A549 (cell line): ENCODE data around the gene CFAP91. TPM values are rescaled to one million over a fixed set of nuclear protein-coding genes. Genes with fewer than 3 reads are reported as not detected.

Experiments used
- ATAC-seq, 2 experiments: fragments of 200-7000 bp in 1 of 2; fragments of >200 bp in 1 of 2; cut with Nextera tagmentation in 1 of 2; cut with Tn5 transposase in 1 of 2; 3 replicates each; pipeline versions ENCODE4 v1.8.0 to v1.9.1; 2018 to 2020; ENCODE audit warnings: mild to moderate bottlenecking in 1 of 2, moderate library complexity in 1 of 2
- CTCF ChIA-PET: fragments of 300-600 bp; sonication (Branson Sonifier 250); formaldehyde crosslinking; extraction: SDS; loops from one replicate; lab custom pipeline; 2021; ENCODE audit warnings: antibody characterized with exemption, inconsistent platforms; lab: Yijun Ruan, JAX
- POLR2A ChIA-PET: fragments of 350-600 bp; formaldehyde crosslinking; extraction: SDS; loops from one replicate; lab custom pipeline; 2021; ENCODE audit warnings: antibody characterized with exemption, inconsistent platforms; lab: Yijun Ruan, JAX
- DNase-seq, 2 experiments: peaks; one replicate each; pipeline versions ENCODE4 v3.0.0 to v3.0.0-alpha.2; 2011 to 2016; ENCODE audit warnings: low read depth in 1 of 2, low spot score in 1 of 2
- FAIRE-seq: peaks from 2 replicates; lab custom pipeline; 2011; peaks lifted over from hg19 to GRCh38; lab: Jason Lieb, UNC
- H3K27ac ChIP-seq, 2 experiments: fragments of >200 bp; sonication (Bioruptor Twin); formaldehyde crosslinking; 3 replicates each; pipeline ENCODE4 v1.5.1; 2016 to 2017
- H3K4me1 ChIP-seq: fragments of >200 bp; sonication (Bioruptor Twin); formaldehyde crosslinking; 3 replicates; pipeline ENCODE4 v1.6.1; 2016
- H3K4me2 ChIP-seq: fragments of >200 bp; sonication (Bioruptor Twin); formaldehyde crosslinking; 3 replicates; pipeline ENCODE4 v1.6.1; 2016
- H3K4me3 ChIP-seq: fragments of >200 bp; sonication (Bioruptor Twin); formaldehyde crosslinking; 3 replicates; pipeline ENCODE4 v1.5.1; 2016
- H3K9me3 ChIP-seq: fragments of >200 bp; sonication (Bioruptor Twin); formaldehyde crosslinking; 3 replicates; pipeline ENCODE4 v1.6.1; 2016
- BHLHE40 ChIP-seq: IDR thresholded peaks from 2 replicates; pipeline ENCODE4 v1.6.1; 2012; ENCODE audit warnings: low read depth, low read length, inconsistent platforms
- CBX2 ChIP-seq: fragments of 200-600 bp; sonication (generic); IDR thresholded peaks from 2 replicates; pipeline ENCODE4 v1.6.1; 2016; ENCODE audit warnings: low read depth, mild to moderate bottlenecking, borderline replicate concordance
- CHD2 ChIP-seq: fragments of 150-350 bp; IDR thresholded peaks from 2 replicates; pipeline ENCODE4 v1.6.1; 2014; ENCODE audit warnings: low read length; ENCODE audit not compliant: partially characterized antibody
- CTCF ChIP-seq: fragments of >200 bp; sonication (Bioruptor Twin); formaldehyde crosslinking; IDR thresholded peaks from 3 replicates; pipeline ENCODE4 v1.5.1; 2016
- E2F6 ChIP-seq: IDR thresholded peaks from 2 replicates; pipeline ENCODE4 v1.6.1; 2012; ENCODE audit warnings: low read depth, borderline replicate concordance
- EHF ChIP-seq: fragments of 250-450 bp; sonication (Bioruptor Pico); IDR thresholded peaks from 2 replicates; pipeline ENCODE4 v1.5.0; 2020; ENCODE audit warnings: mild to moderate bottlenecking
- EHMT2 ChIP-seq: fragments of 200-600 bp; sonication (generic); IDR thresholded peaks from 2 replicates; pipeline ENCODE4 v1.6.1; 2016; ENCODE audit warnings: antibody characterized with exemption, low read depth, mild to moderate bottlenecking, moderate library complexity
- ESRRA ChIP-seq: fragments of 150-350 bp; IDR thresholded peaks from 2 replicates; pipeline ENCODE4 v1.6.1; 2014; ENCODE audit warnings: mild to moderate bottlenecking, low read length, borderline replicate concordance
- GATA3 ChIP-seq: IDR thresholded peaks from 2 replicates; pipeline ENCODE4 v1.6.1; 2012; ENCODE audit warnings: borderline replicate concordance
- HDAC2 ChIP-seq: fragments of 200-600 bp; sonication (generic); IDR thresholded peaks from 2 replicates; pipeline ENCODE4 v1.6.1; 2016
- HEYL ChIP-seq: fragments of 250-450 bp; sonication (Bioruptor Pico); IDR thresholded peaks from 2 replicates; pipeline ENCODE4 v1.8.0; 2021; ENCODE audit warnings: mild to moderate bottlenecking, moderate library complexity
- HOXB5 ChIP-seq: fragments of 250-450 bp; sonication (Bioruptor Pico); IDR thresholded peaks from 2 replicates; pipeline ENCODE4 v1.5.0; 2020; ENCODE audit warnings: mild to moderate bottlenecking, moderate library complexity
- JUNB ChIP-seq: fragments of >200 bp; sonication (Bioruptor Twin); formaldehyde crosslinking; IDR thresholded peaks from 2 replicates; pipeline ENCODE4 v1.6.1; 2016
- KDM5A ChIP-seq: fragments of 200-600 bp; sonication (generic); IDR thresholded peaks from 2 replicates; pipeline ENCODE4 v1.6.1; 2016; ENCODE audit warnings: antibody characterized with exemption, mild to moderate bottlenecking
- RARB ChIP-seq: fragments of 250-450 bp; sonication (Bioruptor Pico); IDR thresholded peaks from 2 replicates; pipeline ENCODE4 v1.8.0; 2021; ENCODE audit warnings: mild to moderate bottlenecking, moderate library complexity
- RNF2 ChIP-seq: fragments of 200-600 bp; sonication (generic); IDR thresholded peaks from 2 replicates; pipeline ENCODE4 v1.6.1; 2016; ENCODE audit warnings: low read depth, mild to moderate bottlenecking, antibody characterized with exemption, moderate library complexity, borderline replicate concordance
- SREBF2 ChIP-seq: fragments of 450-650 bp; IDR thresholded peaks from 2 replicates; pipeline ENCODE4 v1.6.1; 2014; ENCODE audit warnings: mild to moderate bottlenecking, moderate library complexity
- TFCP2L1 ChIP-seq: fragments of 250-450 bp; sonication (Bioruptor Pico); IDR thresholded peaks from 2 replicates; pipeline ENCODE4 v1.5.0; 2021; ENCODE audit warnings: mild to moderate bottlenecking
- TP53 ChIP-seq: fragments of 250-450 bp; sonication (Bioruptor Pico); IDR thresholded peaks from 2 replicates; pipeline ENCODE4 v1.5.0; 2021; ENCODE audit warnings: mild to moderate bottlenecking, moderate library complexity
- WGBS: methylation state at CpG from one replicate; pipeline ENCODE4 v1.1.6; 2017; ENCODE audit errors: missing lambda C conversion rate; 5-methylcytosine and 5-hydroxymethylcytosine counted together
- polyA minus RNA-seq: library from RNA; depleted of rRNA, polyadenylated mRNA; stranded (reverse); fragments of >200 nt; gene quantifications from 2 replicates; pipeline ENCODE4 v1.2.3, GENCODE V29; 2011; rRNA and poly(A)+ RNA removed
- polyA plus RNA-seq, 4 experiments: library from polyadenylated mRNA; depleted of rRNA in 3 of 4; stranded (reverse); fragments of >200 nt; fragmentation: RNase III in 1 of 4; extraction: RNeasy Plus Mini Kit Qiagen cat#74134 plus additional on column Dnase treatment in 1 of 4; gene quantifications; 2 replicates in 3 of 4; 3 replicates in 1 of 4; pipeline ENCODE4 v1.2.3, GENCODE V29; 2011 to 2017
- TF ChIP-seq, protein P1 (sequence below): IDR thresholded peaks from 2 replicates; pipeline ENCODE4 v1.6.1; 2012
- TF ChIP-seq, protein P2 (sequence below): fragments of 250-450 bp; sonication (Bioruptor Pico); IDR thresholded peaks from 2 replicates; pipeline ENCODE4 v1.5.0; 2021; ENCODE audit warnings: mild to moderate bottlenecking, moderate library complexity, borderline replicate concordance
- TF ChIP-seq, protein P3 (sequence below): fragments of >200 bp; sonication (Bioruptor Twin); formaldehyde crosslinking; IDR thresholded peaks from 2 replicates; pipeline ENCODE4 v1.6.1; 2016

Gene CFAP91
- polyA plus RNA-seq (2011; rRNA removed) (1.1 and 1.2 TPM in 2 replicates), polyA plus RNA-seq (2017; fragmentation: RNase III; extraction: RNeasy Plus Mini Kit Qiagen cat#74134 plus additional on column Dnase treatment) (0.41 to 0.52 TPM (median 0.45 TPM) in 3 replicates), polyA minus RNA-seq (0.29 and 1.8 TPM in 2 replicates)
- 0.40 and 0.52 TPM in 2 replicates for polyA plus RNA-seq (2012; cell fraction: cytosol; rRNA removed)
- 0.32 and 0.76 TPM in 2 replicates for polyA plus RNA-seq (2012; cell fraction: nucleus; rRNA removed)

- ChIA-PET POLR2A (no interaction called here), CTCF (no interaction called here)
- H3K4me2 ChIP-seq, result peak within 1 kb of the TSS; percentile 84
- H3K27ac ChIP-seq, result peak within 1 kb of the TSS; percentile 60 to 79
- H3K9me3 ChIP-seq, result no peaks in the 10 kb centered on the region
- ATAC-seq, result peak; percentile 95 to 98
- peaks cover 17% of the 10 kb centered on the region for H3K4me1 ChIP-seq
- FAIRE-seq, result no peak
- WGBS, result 58% methylated on average over 36 of the region's 59 CpGs
- TF ChIP-seq TFCP2L1 (CRISPR knock-in tag), result no peak
- TF ChIP-seq E2F6, result peak; percentile 87
- TF ChIP-seq, protein P1, sequence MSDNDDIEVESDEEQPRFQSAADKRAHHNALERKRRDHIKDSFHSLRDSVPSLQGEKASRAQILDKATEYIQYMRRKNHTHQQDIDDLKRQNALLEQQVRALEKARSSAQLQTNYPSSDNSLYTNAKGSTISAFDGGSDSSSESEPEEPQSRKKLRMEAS, result peak; percentile 81
- no peak for TF ChIP-seq RNF2
- no peak for TF ChIP-seq TP53
- TF ChIP-seq, all 56 proteins: peak for 2
- H3K4me3 ChIP-seq, result peak within 1 kb of the TSS; percentile 41
- DNase-seq, result peak; percentile 77 to 90
Measured at GRCh38 chr3:119702530-119703527, at the start of gene CFAP91. TSS of gene CFAP91 (plus strand) at chr3:119703022. CDS start at chr3:119703099, 77 bp downstream.

DNA sequence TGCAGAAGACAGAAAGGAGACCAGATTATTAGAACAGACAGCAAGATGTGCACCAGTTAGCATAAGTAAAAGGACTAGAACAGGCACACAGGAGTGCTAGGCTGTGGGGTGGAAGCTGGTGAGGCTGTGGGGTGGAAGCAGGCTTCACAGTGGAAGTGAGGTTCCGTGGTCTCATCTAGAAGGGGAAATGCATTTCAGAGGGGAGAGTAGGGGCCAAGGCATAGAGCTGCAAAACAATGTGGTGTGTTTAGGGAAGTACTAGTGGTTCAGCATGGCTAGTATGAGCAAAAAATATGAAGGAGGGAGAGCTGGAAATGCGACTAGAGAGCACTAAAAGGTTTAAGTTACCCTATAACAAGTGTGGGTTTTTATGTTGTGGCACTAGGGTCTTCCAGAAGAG is 48.9 kb upstream of the CFAP91 start:
- FAIRE-seq (no peak), DNase-seq (no peak), ATAC-seq (no peak)
- CTCF ChIA-PET, result interaction anchor here (0.9 to 1.1 kb wide), 2 partner anchors 27 to 769 kb away, joined by 3 to 4 read pairs; no protein-coding TSS in a partner anchor
- TF ChIP-seq SREBF2 (no peak), RARB (no peak), RNF2 (no peak), HOXB5 (CRISPR knock-in tag) (no peak), CBX2 (no peak), EHF (CRISPR knock-in tag) (no peak), CHD2 (no peak), KDM5A (no peak), HDAC2 (no peak), ESRRA (no peak), GATA3 (no peak), CTCF (no peak), HEYL (CRISPR knock-in tag) (no peak), JUNB (no peak), BHLHE40 (no peak), EHMT2 (no peak)
- TF ChIP-seq, protein P2, sequence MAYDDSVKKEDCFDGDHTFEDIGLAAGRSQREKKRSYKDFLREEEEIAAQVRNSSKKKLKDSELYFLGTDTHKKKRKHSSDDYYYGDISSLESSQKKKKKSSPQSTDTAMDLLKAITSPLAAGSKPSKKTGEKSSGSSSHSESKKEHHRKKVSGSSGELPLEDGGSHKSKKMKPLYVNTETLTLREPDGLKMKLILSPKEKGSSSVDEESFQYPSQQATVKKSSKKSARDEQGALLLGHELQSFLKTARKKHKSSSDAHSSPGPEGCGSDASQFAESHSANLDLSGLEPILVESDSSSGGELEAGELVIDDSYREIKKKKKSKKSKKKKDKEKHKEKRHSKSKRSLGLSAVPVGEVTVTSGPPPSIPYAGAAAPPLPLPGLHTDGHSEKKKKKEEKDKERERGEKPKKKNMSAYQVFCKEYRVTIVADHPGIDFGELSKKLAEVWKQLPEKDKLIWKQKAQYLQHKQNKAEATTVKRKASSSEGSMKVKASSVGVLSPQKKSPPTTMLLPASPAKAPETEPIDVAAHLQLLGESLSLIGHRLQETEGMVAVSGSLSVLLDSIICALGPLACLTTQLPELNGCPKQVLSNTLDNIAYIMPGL (CRISPR knock-in tag), result no peak
- TF ChIP-seq, protein P3, sequence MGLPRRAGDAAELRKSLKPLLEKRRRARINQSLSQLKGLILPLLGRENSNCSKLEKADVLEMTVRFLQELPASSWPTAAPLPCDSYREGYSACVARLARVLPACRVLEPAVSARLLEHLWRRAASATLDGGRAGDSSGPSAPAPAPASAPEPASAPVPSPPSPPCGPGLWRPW, result no peak
- 18% methylated on average over 2 of the region's 2 CpGs for WGBS
- Histone ChIP-seq H3K9me3 (no peaks in the 10 kb centered on the region), H3K4me1 (no peaks in the 10 kb centered on the region), H3K27ac (no peak overlapping the region), H3K4me2 (no peak overlapping the region), H3K4me3 (no peak overlapping the region)
- POLR2A ChIA-PET, result no interaction called here
